MCF 10A (cell line): ENCODE measurements around the gene RAMACL. TPM values are rescaled to one million over a fixed set of nuclear protein-coding genes. Genes with fewer than 3 reads are reported as not detected.

Source experiments
- BruUV-seq: library from RNA; stranded (reverse); fragments of 400-500 nt; replicated peaks from 2 replicates; lab custom pipeline; 2021; lab: Mats Ljungman, UMichigan
- CTCF ChIA-PET: fragments of 300-600 bp; sonication (Branson Sonifier 250); formaldehyde crosslinking; extraction: SDS; loops from one replicate; lab custom pipeline; 2021; ENCODE audit warnings: antibody characterized with exemption, inconsistent platforms; lab: Yijun Ruan, JAX
- POLR2A ChIA-PET: fragments of 300-600, 350-650 bp; sonication (Branson Sonifier 250); formaldehyde crosslinking; extraction: SDS; loops from one replicate; lab custom pipeline; 2020; ENCODE audit warnings: antibody characterized with exemption, inconsistent platforms; lab: Yijun Ruan, JAX
- DNase-seq: peaks from one replicate; pipeline ENCODE4 v3.0.0-alpha.2; 2018; ENCODE audit not compliant: unreplicated experiment
- H3K27ac Mint-ChIP-seq: one replicate; pipeline ENCODE4 v1.8.0; 2022; ENCODE audit warnings: mild to moderate bottlenecking, low read depth, mixed read lengths; ENCODE audit not compliant: unreplicated experiment
- H3K27me3 Mint-ChIP-seq: one replicate; pipeline ENCODE4 v1.8.0; 2022; ENCODE audit warnings: mixed read lengths; ENCODE audit not compliant: insufficient read depth, unreplicated experiment
- H3K36me3 Mint-ChIP-seq: one replicate; pipeline ENCODE4 v1.8.0; 2022; ENCODE audit warnings: mild to moderate bottlenecking, moderate library complexity, mixed read lengths; ENCODE audit not compliant: insufficient read depth, unreplicated experiment
- H3K4me1 Mint-ChIP-seq: one replicate; pipeline ENCODE4 v1.8.0; 2022; ENCODE audit warnings: mixed read lengths; ENCODE audit not compliant: insufficient read depth, unreplicated experiment
- H3K4me3 Mint-ChIP-seq: one replicate; pipeline ENCODE4 v1.8.0; 2022; ENCODE audit warnings: mild to moderate bottlenecking, moderate library complexity, mixed read lengths; ENCODE audit not compliant: unreplicated experiment
- H3K9me3 Mint-ChIP-seq: one replicate; pipeline ENCODE4 v1.8.0; 2022; ENCODE audit warnings: mixed read lengths; ENCODE audit not compliant: unreplicated experiment
- CTCF ChIP-seq: fragments of 200-600 bp; IDR thresholded peaks from one replicate; pipeline ENCODE4 v1.8.0; 2022; ENCODE audit warnings: antibody characterized with exemption, mild to moderate bottlenecking; ENCODE audit not compliant: unreplicated experiment
- intact Hi-C: fragments of 100-400 bp; cut with micrococcal nuclease; formaldehyde crosslinking; loops from 2 replicates; pipeline ENCODE4 v1.14.1; 2022
- total RNA-seq: library from RNA; stranded (reverse); gene quantifications from 2 replicates; pipeline ENCODE4 v1.2.3, GENCODE V29; 2022

The RAMACL gene
- total RNA-seq, 1 experiment from 2014 or later = 5.3 TPM

GRCh38 chr6:166589786-166590574 is 3.5 kb upstream of the RAMACL start:
- peak overlapping the region; percentile 7 for H3K27ac Mint-ChIP-seq
- no peaks in the 10 kb centered on the region for H3K27me3 Mint-ChIP-seq
- ChIA-PET POLR2A (interaction anchor here (1.0 kb wide), 1 partner anchor 34 kb away, joined by 3 read pairs; no protein-coding TSS in a partner anchor), CTCF (no interaction called here)
- TF ChIP-seq CTCF = no peak
- BruUV-seq = no TSS peak
- peaks cover 30% of the 10 kb centered on the region for H3K36me3 Mint-ChIP-seq
- DNase-seq = no peak
- peaks cover 35% of the 10 kb centered on the region for H3K4me1 Mint-ChIP-seq
- H3K4me3 Mint-ChIP-seq = no peak overlapping the region
- H3K9me3 Mint-ChIP-seq = no peaks in the 10 kb centered on the region
- intact Hi-C loops = no loop called here

- Mint-ChIP-seq H3K4me1 (peaks cover 36% of the 10 kb centered on the region), H3K27me3 (no peaks in the 10 kb centered on the region), H3K36me3 (peaks cover 30% of the 10 kb centered on the region), H3K4me3 (no peak overlapping the region), H3K9me3 (no peaks in the 10 kb centered on the region), H3K27ac (peak overlapping the region; percentile 7)
- no TSS peak for BruUV-seq
- intact Hi-C loops = no loop called here
- no peak for DNase-seq
- ChIA-PET POLR2A (interaction anchor here (1.0 kb wide), 1 partner anchor 35 kb away, joined by 3 read pairs; no protein-coding TSS in a partner anchor), CTCF (interaction anchor here (0.5 to 0.9 kb wide), 2 partner anchors 178 to 400 kb away, joined by 3 read pairs; no protein-coding TSS in a partner anchor)
- no peak for TF ChIP-seq CTCF
These were observed 2.9 kb upstream of the RAMACL start for GRCh38 chr6:166589337-166589731.

GRCh38 chr6:166588691-166589336 is 2.3 kb upstream of the RAMACL start:
- TF ChIP-seq CTCF = no peak
- no peak overlapping the region for H3K4me3 Mint-ChIP-seq
- no peak overlapping the region for H3K27ac Mint-ChIP-seq
- peaks cover 41% of the 10 kb centered on the region for H3K4me1 Mint-ChIP-seq
- intact Hi-C loops = no loop called here
- no TSS peak for BruUV-seq
- ChIA-PET CTCF (interaction anchor here (0.5 to 0.9 kb wide), 2 partner anchors 178 to 400 kb away, joined by 3 read pairs; no protein-coding TSS in a partner anchor), POLR2A (interaction anchor here (1.0 kb wide), 1 partner anchor 36 kb away, joined by 3 read pairs; no protein-coding TSS in a partner anchor)
- DNase-seq = peak; percentile 38
- H3K9me3 Mint-ChIP-seq = no peaks in the 10 kb centered on the region
- H3K36me3 Mint-ChIP-seq = peaks cover 30% of the 10 kb centered on the region
- no peaks in the 10 kb centered on the region for H3K27me3 Mint-ChIP-seq
